HCT116 (cell line): ENCODE measurements around the gene CSF3R. TPM values are rescaled to one million over a fixed set of nuclear protein-coding genes. Genes with fewer than 3 reads are reported as not detected.

Source experiments
- ATAC-seq: fragments of 200-7000 bp; cut with Tn5 transposase; 2 replicates; pipeline ENCODE4 v1.9.1; 2020; ENCODE audit warnings: mild to moderate bottlenecking, moderate library complexity
- BruUV-seq: library from RNA; stranded (reverse); fragments of 400-500 nt; replicated peaks from 2 replicates; lab custom pipeline; 2021; lab: Mats Ljungman, UMichigan
- CTCF ChIA-PET: fragments of 300-600 bp; sonication (Branson Sonifier 250); formaldehyde crosslinking; loops from one replicate; lab custom pipeline; 2021; ENCODE audit warnings: antibody characterized with exemption; lab: Charles Lee
- POLR2A ChIA-PET: fragments of 300-600, 350-600 bp; sonication (Branson Sonifier 250); formaldehyde crosslinking; loops from one replicate; lab custom pipeline; 2021; ENCODE audit warnings: antibody characterized with exemption; lab: Charles Lee
- RAD21 ChIA-PET, 2 experiments: fragments of 300-600 bp; sonication (Branson Sonifier 250); formaldehyde crosslinking; loops; one replicate each; lab custom pipeline; 2023; ENCODE audit warnings: low total read pairs in 2 of 2; ENCODE audit not compliant: uncharacterized antibody in 2 of 2, unreplicated experiment in 2 of 2, low non-redundant PET in 1 of 2; lab: Charles Lee
- DNase-seq: peaks from one replicate; pipeline ENCODE4 v3.0.0-alpha.2; 2010; ENCODE audit warnings: low read depth, low spot score
- H2AFZ ChIP-seq: fragments of 200-600 bp; shearing (Covaris generic), sonication (generic); 2 replicates; pipeline ENCODE4 v1.6.1; 2017; ENCODE audit warnings: low read depth, mixed run types, mixed read lengths, antibody characterized with exemption, low read length; ENCODE audit not compliant: poor library complexity, severe bottlenecking
- H3K27ac ChIP-seq: 2 replicates; pipeline ENCODE4 v1.5.1; 2012; ENCODE audit warnings: low read depth, low read length
- H3K27me3 ChIP-seq: fragments of 200-600 bp; sonication (generic); 2 replicates; pipeline ENCODE4 v1.6.1; 2016; ENCODE audit warnings: mixed run types, low read length, mixed read lengths; ENCODE audit not compliant: insufficient read depth
- H3K36me3 ChIP-seq, 2 experiments: fragments of 200-500 bp in 1 of 2; fragments of 200-600 bp in 1 of 2; sonication (Bioruptor generic) in 1 of 2; sonication (generic) in 1 of 2; 2 replicates each; pipeline versions ENCODE4 v1.5.1 to v1.6.1; 2014 to 2016; ENCODE audit warnings: low read length in 2 of 2, inconsistent platforms in 1 of 2, mixed read lengths in 1 of 2, mixed run types in 1 of 2; ENCODE audit not compliant: insufficient read depth in 2 of 2, control insufficient read depth in 1 of 2
- H3K4me1 ChIP-seq, 2 experiments: fragments of 200-600 bp in 1 of 2; sonication (generic) in 1 of 2; 2 replicates each; pipeline versions ENCODE4 v1.5.1 to v1.6.1; 2012 to 2017; ENCODE audit warnings: low read length in 2 of 2, inconsistent platforms in 1 of 2, mild to moderate bottlenecking in 1 of 2, mixed read lengths in 1 of 2, mixed run types in 1 of 2, moderate library complexity in 1 of 2; ENCODE audit not compliant: insufficient read depth in 2 of 2, control insufficient read depth in 1 of 2
- H3K4me2 ChIP-seq: fragments of 200-600 bp; sonication (generic); 2 replicates; pipeline ENCODE4 v1.6.1; 2017; ENCODE audit warnings: mixed run types, low read length, mixed read lengths
- H3K4me3 ChIP-seq, 2 experiments: fragments of 200-600 bp in 1 of 2; sonication (generic) in 1 of 2; replicated peaks in 1 of 2; 2 replicates each; pipeline ENCODE4 v1.5.1; 2011 to 2016; ENCODE audit warnings: low read length in 2 of 2, control low read depth in 1 of 2, low read depth in 1 of 2, mild to moderate bottlenecking in 1 of 2, mixed read lengths in 1 of 2, mixed run types in 1 of 2
- H3K79me2 ChIP-seq: fragments of 200-600 bp; sonication (generic); 2 replicates; pipeline ENCODE4 v1.6.1; 2017; ENCODE audit warnings: mild to moderate bottlenecking, mixed run types, low read length, moderate library complexity, mixed read lengths; ENCODE audit not compliant: insufficient read depth
- H3K9ac ChIP-seq: fragments of 200-600 bp; sonication (generic); 2 replicates; pipeline ENCODE4 v1.6.1; 2016; ENCODE audit warnings: low read length, mixed read lengths
- H3K9me2 ChIP-seq: fragments of 200-600 bp; sonication (generic), shearing (Covaris generic); 2 replicates; pipeline ENCODE4 v1.6.1; 2017; ENCODE audit warnings: mixed run types, mild to moderate bottlenecking, moderate library complexity; ENCODE audit not compliant: insufficient read depth
- H3K9me3 ChIP-seq, 2 experiments: fragments of 200-500 bp in 1 of 2; fragments of 200-600 bp in 1 of 2; sonication (Bioruptor generic) in 1 of 2; sonication (generic) in 1 of 2; 2 replicates each; pipeline ENCODE4 v1.6.1; 2014 to 2017; ENCODE audit warnings: low read length in 2 of 2, mixed read lengths in 2 of 2, inconsistent platforms in 1 of 2, low read depth in 1 of 2, mild to moderate bottlenecking in 1 of 2, mixed run types in 1 of 2, moderate library complexity in 1 of 2; ENCODE audit not compliant: control insufficient read depth in 1 of 2, insufficient read depth in 1 of 2
- H4K20me1 ChIP-seq: fragments of 200-600 bp; sonication (generic), shearing (Covaris generic); 2 replicates; pipeline ENCODE4 v1.6.1; 2017; ENCODE audit warnings: mixed run types, mild to moderate bottlenecking, moderate library complexity; ENCODE audit not compliant: insufficient read depth
- CBX3 ChIP-seq: IDR thresholded peaks from 2 replicates; pipeline ENCODE4 v1.6.1; 2012; ENCODE audit warnings: low read depth
- CEBPB ChIP-seq: IDR thresholded peaks from 2 replicates; pipeline ENCODE4 v1.6.1; 2012; ENCODE audit warnings: low read depth
- ELF1 ChIP-seq: IDR thresholded peaks from 2 replicates; pipeline ENCODE4 v1.6.1; 2012; ENCODE audit warnings: low read depth, borderline replicate concordance
- EZH2 ChIP-seq: fragments of 200-600 bp; sonication (generic); IDR thresholded peaks from 2 replicates; pipeline ENCODE4 v1.6.1; 2017; ENCODE audit warnings: antibody characterized with exemption, mixed run types
- EZH2phosphoT487 ChIP-seq: fragments of 200-600 bp; IDR thresholded peaks from 2 replicates; pipeline ENCODE4 v1.6.1; 2018; ENCODE audit warnings: antibody characterized with exemption, borderline replicate concordance
- FOSL1 ChIP-seq: IDR thresholded peaks from 2 replicates; pipeline ENCODE4 v1.6.1; 2012; ENCODE audit warnings: low read depth
- JUND ChIP-seq: IDR thresholded peaks from 2 replicates; pipeline ENCODE4 v1.6.1; 2012
- POLR2A ChIP-seq: IDR thresholded peaks from 2 replicates; pipeline ENCODE4 v1.7.0; 2011; ENCODE audit warnings: borderline replicate concordance; ENCODE audit not compliant: insufficient read depth, insufficient read length; ENCODE audit errors: extremely low read depth
- POLR2AphosphoS5 ChIP-seq: IDR thresholded peaks from 2 replicates; pipeline ENCODE4 v1.6.1; 2011; ENCODE audit warnings: mild to moderate bottlenecking, low read depth, low read length, moderate library complexity
- RAD21 ChIP-seq: IDR thresholded peaks from 2 replicates; pipeline ENCODE4 v1.6.1; 2012; ENCODE audit warnings: low read depth, mild to moderate bottlenecking
- SIN3A ChIP-seq: IDR thresholded peaks from 2 replicates; pipeline ENCODE4 v1.6.1; 2012; ENCODE audit warnings: low read depth
- SP1 ChIP-seq: IDR thresholded peaks from 2 replicates; pipeline ENCODE4 v1.6.1; 2012; ENCODE audit warnings: low read depth
- SRF ChIP-seq: IDR thresholded peaks from 2 replicates; pipeline ENCODE4 v1.6.1; 2012; ENCODE audit warnings: low read depth
- TCF7L2 ChIP-seq: IDR thresholded peaks from 2 replicates; pipeline ENCODE4 v1.7.0; 2011; ENCODE audit warnings: borderline replicate concordance, inconsistent platforms; ENCODE audit not compliant: insufficient read depth, insufficient read length; ENCODE audit errors: extremely low read depth
- YY1 ChIP-seq: IDR thresholded peaks from 2 replicates; pipeline ENCODE4 v1.6.1; 2011; ENCODE audit warnings: low read length, low read depth, moderate library complexity, mild to moderate bottlenecking; ENCODE audit not compliant: insufficient replicate concordance; ENCODE audit errors: extremely low read depth
- ZFX ChIP-seq: fragments of 450-650 bp; IDR thresholded peaks from 2 replicates; pipeline ENCODE4 v1.6.1; 2017
- ZNF274 ChIP-seq: fragments of 200-500 bp; sonication (Bioruptor generic); IDR thresholded peaks from 2 replicates; pipeline ENCODE4 v1.6.1; 2014; ENCODE audit warnings: mild to moderate bottlenecking, low read depth, low read length, inconsistent platforms
- intact Hi-C: fragments of 100-400 bp; cut with micrococcal nuclease; formaldehyde crosslinking; loops from 2 replicates; pipeline ENCODE4 v1.10.0; 2022
- total RNA-seq: library from RNA; stranded (reverse); gene quantifications from one replicate; pipeline ENCODE4 v1.2.1, GENCODE V29; 2021; ENCODE audit not compliant: unreplicated experiment
- TF ChIP-seq, protein P1 (sequence below), 3 experiments: fragments of 200-600 bp in 1 of 3; sonication (generic) in 1 of 3; IDR thresholded peaks in 2 of 3; conservative IDR thresholded peaks in 1 of 3; 2 replicates each; pipeline ENCODE4 v1.5.1; 2012 to 2017; ENCODE audit warnings: low read depth in 2 of 3, low read length in 2 of 3, antibody characterized with exemption in 1 of 3, borderline replicate concordance in 1 of 3, control low read depth in 1 of 3, mild to moderate bottlenecking in 1 of 3, mixed read lengths in 1 of 3, mixed run types in 1 of 3, moderate library complexity in 1 of 3; ENCODE audit not compliant: insufficient read depth in 1 of 3
- TF ChIP-seq, protein P2 (sequence below): IDR thresholded peaks from 2 replicates; pipeline ENCODE4 v1.6.1; 2012

The CSF3R gene
- total RNA-seq, 1 experiment from 2014 or later = 0.32 TPM

DNA sequence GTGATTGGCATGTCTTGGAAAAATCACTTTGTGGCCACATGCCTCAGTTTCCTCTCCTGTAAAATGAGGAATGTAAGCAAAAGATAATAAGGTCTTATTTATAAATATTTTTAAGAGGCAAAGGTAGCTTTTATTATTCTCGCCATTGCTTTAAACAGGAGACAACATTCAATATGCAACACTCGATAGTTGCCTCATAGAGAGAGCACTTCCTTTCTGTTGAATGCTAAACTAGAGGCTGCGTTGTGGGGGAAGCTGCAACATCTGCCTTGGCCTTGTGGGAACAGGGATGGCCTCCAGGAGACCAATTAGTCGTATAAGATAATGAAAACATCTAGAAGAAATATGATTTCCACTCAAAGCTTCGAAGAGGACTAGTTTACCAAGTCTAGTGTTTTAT is 36.0 kb downstream of the CSF3R start:
- TF ChIP-seq SP1 (no peak), ZNF274 (no peak), POLR2AphosphoS5 (no peak), RAD21 (no peak), EZH2phosphoT487 (no peak), ELF1 (no peak), TCF7L2 (no peak), CBX3 (no peak), EZH2 (no peak), CEBPB (no peak), YY1 (no peak), JUND (no peak), ZFX (no peak), POLR2A (no peak), SIN3A (no peak), FOSL1 (no peak), SRF (no peak)
- TF ChIP-seq, protein P1, sequence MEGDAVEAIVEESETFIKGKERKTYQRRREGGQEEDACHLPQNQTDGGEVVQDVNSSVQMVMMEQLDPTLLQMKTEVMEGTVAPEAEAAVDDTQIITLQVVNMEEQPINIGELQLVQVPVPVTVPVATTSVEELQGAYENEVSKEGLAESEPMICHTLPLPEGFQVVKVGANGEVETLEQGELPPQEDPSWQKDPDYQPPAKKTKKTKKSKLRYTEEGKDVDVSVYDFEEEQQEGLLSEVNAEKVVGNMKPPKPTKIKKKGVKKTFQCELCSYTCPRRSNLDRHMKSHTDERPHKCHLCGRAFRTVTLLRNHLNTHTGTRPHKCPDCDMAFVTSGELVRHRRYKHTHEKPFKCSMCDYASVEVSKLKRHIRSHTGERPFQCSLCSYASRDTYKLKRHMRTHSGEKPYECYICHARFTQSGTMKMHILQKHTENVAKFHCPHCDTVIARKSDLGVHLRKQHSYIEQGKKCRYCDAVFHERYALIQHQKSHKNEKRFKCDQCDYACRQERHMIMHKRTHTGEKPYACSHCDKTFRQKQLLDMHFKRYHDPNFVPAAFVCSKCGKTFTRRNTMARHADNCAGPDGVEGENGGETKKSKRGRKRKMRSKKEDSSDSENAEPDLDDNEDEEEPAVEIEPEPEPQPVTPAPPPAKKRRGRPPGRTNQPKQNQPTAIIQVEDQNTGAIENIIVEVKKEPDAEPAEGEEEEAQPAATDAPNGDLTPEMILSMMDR (IDR thresholded peaks at IDR 0.05 in 2 of 3, conservative IDR thresholded peaks at IDR 0.05 in 1 of 3; ENCODE audit: borderline replicate concordance in 1 of 3, insufficient read depth in 1 of 3, low read depth in 2 of 3, low read length in 2 of 3) = no peak
- TF ChIP-seq, protein P2, sequence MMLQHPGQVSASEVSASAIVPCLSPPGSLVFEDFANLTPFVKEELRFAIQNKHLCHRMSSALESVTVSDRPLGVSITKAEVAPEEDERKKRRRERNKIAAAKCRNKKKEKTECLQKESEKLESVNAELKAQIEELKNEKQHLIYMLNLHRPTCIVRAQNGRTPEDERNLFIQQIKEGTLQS = no peak
- TF ChIP-seq, all 23 proteins: peak for 0
- Histone ChIP-seq H3K9me2 (no peaks in the 10 kb centered on the region), H3K9me3 (no peaks in the 10 kb centered on the region), H3K27me3 (no peaks in the 10 kb centered on the region), H3K79me2 (no peaks in the 10 kb centered on the region), H3K27ac (no peak overlapping the region), H3K4me3 (no peak overlapping the region), H3K9ac (no peak overlapping the region), H3K4me2 (no peak overlapping the region), H2AFZ (no peak overlapping the region), H3K4me1 (peaks cover 3 to 20% of the 10 kb centered on the region in 2 experiments; a peak in 2 of 4 replicates), H3K36me3 (no peaks in the 10 kb centered on the region), H4K20me1 (no peaks in the 10 kb centered on the region)
- ATAC-seq = no peak
- BruUV-seq = no TSS peak
- RAD21 ChIA-PET = no interaction called here
- CTCF ChIA-PET = no interaction called here
- POLR2A ChIA-PET = no interaction called here
- no peak for DNase-seq
- intact Hi-C loops = no loop called here
